ENCODE measurements around the gene SELENON.

GRCh38 chr1:25769625-25770383 is 30.2 kb upstream of the SELENON start:
- TF ChIP-seq CTCF (IDR thresholded peaks at IDR 0.05) (no peak), EZH2phosphoT487 (IDR thresholded peaks at IDR 0.05) (no peak)
